ENCODE measurements around the gene ASTN1.

The ASTN1 gene

GRCh38 chr1:176950736-176951324 lies 213.7 kb downstream of the ASTN1 start:
- Histone ChIP-seq H3K4me3 (ENCODE audit: low read depth, low read length) (no peak overlapping the region), H3K9ac (ENCODE audit: low read length) (no peak overlapping the region), H3K4me1 (ENCODE audit: control insufficient read depth, insufficient read depth, low read length) (peaks cover 11% of the 10 kb centered on the region; the same call in 1 of the 2 replicates), H3K36me3 (ENCODE audit: control insufficient read depth, insufficient read depth, low read length) (no peaks in the 10 kb centered on the region), H3K27ac (ENCODE audit: low read depth, low read length) (no peak overlapping the region), H3K27me3 (ENCODE audit: control insufficient read depth, insufficient read depth, low read length) (no peaks in the 10 kb centered on the region), H3K9me3 (ENCODE audit: control insufficient read depth, insufficient read depth, low read depth, low read length) (no peaks in the 10 kb centered on the region)

- no peaks in the 10 kb centered on the region for H3K9me3 ChIP-seq (ENCODE audit: control insufficient read depth, insufficient read depth, low read depth, low read length)
- H3K27me3 ChIP-seq (ENCODE audit: control insufficient read depth, insufficient read depth, low read length): no peaks in the 10 kb centered on the region
- no peaks in the 10 kb centered on the region for H3K36me3 ChIP-seq (ENCODE audit: control insufficient read depth, insufficient read depth, low read length)
- no peak overlapping the region for H3K9ac ChIP-seq (ENCODE audit: low read length)
- H3K27ac ChIP-seq (ENCODE audit: low read depth, low read length): no peak overlapping the region
- H3K4me1 ChIP-seq (ENCODE audit: control insufficient read depth, insufficient read depth, low read length): peaks cover 11% of the 10 kb centered on the region; the same call in 1 of the 2 replicates
- no peak overlapping the region for H3K4me3 ChIP-seq (ENCODE audit: low read depth, low read length)
Observed at GRCh38 chr1:176949033-176949662, 215.4 kb downstream of the ASTN1 start.

- H3K9me3 ChIP-seq (ENCODE audit: control insufficient read depth, insufficient read depth, low read depth, low read length): peaks cover 8% of the 10 kb centered on the region; the same call in 1 of the 2 replicates
- no peak overlapping the region for H3K9ac ChIP-seq (ENCODE audit: low read length)
- H3K4me1 ChIP-seq (ENCODE audit: control insufficient read depth, insufficient read depth, low read length): peaks cover 10% of the 10 kb centered on the region; the same call in 1 of the 2 replicates
- no peaks in the 10 kb centered on the region for H3K36me3 ChIP-seq (ENCODE audit: control insufficient read depth, insufficient read depth, low read length)
- no peak overlapping the region for H3K27ac ChIP-seq (ENCODE audit: low read depth, low read length)
- H3K4me3 ChIP-seq (ENCODE audit: low read depth, low read length): no peak overlapping the region
- no peaks in the 10 kb centered on the region for H3K27me3 ChIP-seq (ENCODE audit: control insufficient read depth, insufficient read depth, low read length)
Observed at GRCh38 chr1:176944606-176945005, 219.9 kb downstream of the ASTN1 start.

GRCh38 chr1:176943783-176944182 lies 220.7 kb downstream of the ASTN1 start:
- Histone ChIP-seq H3K9me3 (ENCODE audit: control insufficient read depth, insufficient read depth, low read depth, low read length) (peaks cover 8% of the 10 kb centered on the region; the same call in 1 of the 2 replicates), H3K4me3 (ENCODE audit: low read depth, low read length) (no peak overlapping the region), H3K27ac (ENCODE audit: low read depth, low read length) (no peak overlapping the region), H3K9ac (ENCODE audit: low read length) (no peak overlapping the region), H3K4me1 (ENCODE audit: control insufficient read depth, insufficient read depth, low read length) (peaks cover 10% of the 10 kb centered on the region; the same call in 1 of the 2 replicates), H3K27me3 (ENCODE audit: control insufficient read depth, insufficient read depth, low read length) (no peaks in the 10 kb centered on the region), H3K36me3 (ENCODE audit: control insufficient read depth, insufficient read depth, low read length) (no peaks in the 10 kb centered on the region)

GRCh38 chr1:176942346-176942745 lies 222.2 kb downstream of the ASTN1 start:
- Histone ChIP-seq H3K36me3 (ENCODE audit: control insufficient read depth, insufficient read depth, low read length) (no peaks in the 10 kb centered on the region), H3K27me3 (ENCODE audit: control insufficient read depth, insufficient read depth, low read length) (no peaks in the 10 kb centered on the region), H3K4me1 (ENCODE audit: control insufficient read depth, insufficient read depth, low read length) (peaks cover 10% of the 10 kb centered on the region; the same call in 1 of the 2 replicates)

GRCh38 chr1:176939993-176940392 lies 224.5 kb downstream of the ASTN1 start:
- no peak overlapping the region for H3K27ac ChIP-seq (ENCODE audit: low read depth, low read length)

More at GRCh38 chr1:176942346-176942745, 222.2 kb downstream of the ASTN1 start:
- H3K27ac ChIP-seq (ENCODE audit: low read depth, low read length): no peak overlapping the region
- peaks cover 8% of the 10 kb centered on the region; the same call in 1 of the 2 replicates for H3K9me3 ChIP-seq (ENCODE audit: control insufficient read depth, insufficient read depth, low read depth, low read length)
- H3K9ac ChIP-seq (ENCODE audit: low read length): no peak overlapping the region
- H3K4me3 ChIP-seq (ENCODE audit: low read depth, low read length): no peak overlapping the region

GRCh38 chr1:176938375-176938774 lies 226.1 kb downstream of the ASTN1 start:
- H3K27me3 ChIP-seq (ENCODE audit: control insufficient read depth, insufficient read depth, low read length): no peaks in the 10 kb centered on the region
- H3K9me3 ChIP-seq (ENCODE audit: control insufficient read depth, insufficient read depth, low read depth, low read length): peaks cover 8% of the 10 kb centered on the region; the same call in 1 of the 2 replicates
- H3K4me1 ChIP-seq (ENCODE audit: control insufficient read depth, insufficient read depth, low read length): peaks cover 10% of the 10 kb centered on the region; the same call in 1 of the 2 replicates
- H3K36me3 ChIP-seq (ENCODE audit: control insufficient read depth, insufficient read depth, low read length): no peaks in the 10 kb centered on the region
- H3K4me3 ChIP-seq (ENCODE audit: low read depth, low read length): no peak overlapping the region
- H3K9ac ChIP-seq (ENCODE audit: low read length): no peak overlapping the region
- no peak overlapping the region for H3K27ac ChIP-seq (ENCODE audit: low read depth, low read length)

More at GRCh38 chr1:176939993-176940392, 224.5 kb downstream of the ASTN1 start:
- Histone ChIP-seq H3K9me3 (ENCODE audit: control insufficient read depth, insufficient read depth, low read depth, low read length) (peaks cover 8% of the 10 kb centered on the region; the same call in 1 of the 2 replicates), H3K4me1 (ENCODE audit: control insufficient read depth, insufficient read depth, low read length) (peaks cover 10% of the 10 kb centered on the region; the same call in 1 of the 2 replicates), H3K4me3 (ENCODE audit: low read depth, low read length) (no peak overlapping the region), H3K36me3 (ENCODE audit: control insufficient read depth, insufficient read depth, low read length) (no peaks in the 10 kb centered on the region), H3K9ac (ENCODE audit: low read length) (no peak overlapping the region), H3K27me3 (ENCODE audit: control insufficient read depth, insufficient read depth, low read length) (no peaks in the 10 kb centered on the region)

GRCh38 chr1:176934370-176934769 lies 230.1 kb downstream of the ASTN1 start:
- H3K9ac ChIP-seq (ENCODE audit: low read length): no peak overlapping the region
- H3K9me3 ChIP-seq (ENCODE audit: control insufficient read depth, insufficient read depth, low read depth, low read length): no peaks in the 10 kb centered on the region
- H3K36me3 ChIP-seq (ENCODE audit: control insufficient read depth, insufficient read depth, low read length): no peaks in the 10 kb centered on the region
- H3K4me3 ChIP-seq (ENCODE audit: low read depth, low read length): no peak overlapping the region
- H3K27ac ChIP-seq (ENCODE audit: low read depth, low read length): no peak overlapping the region
- H3K4me1 ChIP-seq (ENCODE audit: control insufficient read depth, insufficient read depth, low read length): no peaks in the 10 kb centered on the region
- no peaks in the 10 kb centered on the region for H3K27me3 ChIP-seq (ENCODE audit: control insufficient read depth, insufficient read depth, low read length)

GRCh38 chr1:176932114-176933104 lies 232.1 kb downstream of the ASTN1 start:
- H3K27ac ChIP-seq (ENCODE audit: low read depth, low read length): no peak overlapping the region
- H3K27me3 ChIP-seq (ENCODE audit: control insufficient read depth, insufficient read depth, low read length): no peaks in the 10 kb centered on the region
- H3K4me1 ChIP-seq (ENCODE audit: control insufficient read depth, insufficient read depth, low read length): no peaks in the 10 kb centered on the region
- no peak overlapping the region for H3K9ac ChIP-seq (ENCODE audit: low read length)
- no peaks in the 10 kb centered on the region for H3K36me3 ChIP-seq (ENCODE audit: control insufficient read depth, insufficient read depth, low read length)
- H3K4me3 ChIP-seq (ENCODE audit: low read depth, low read length): no peak overlapping the region
- no peaks in the 10 kb centered on the region for H3K9me3 ChIP-seq (ENCODE audit: control insufficient read depth, insufficient read depth, low read depth, low read length)

- H3K9me3 ChIP-seq (ENCODE audit: control insufficient read depth, insufficient read depth, low read depth, low read length): no peaks in the 10 kb centered on the region
- no peak overlapping the region for H3K27ac ChIP-seq (ENCODE audit: low read depth, low read length)
- no peaks in the 10 kb centered on the region for H3K4me1 ChIP-seq (ENCODE audit: control insufficient read depth, insufficient read depth, low read length)
- H3K36me3 ChIP-seq (ENCODE audit: control insufficient read depth, insufficient read depth, low read length): no peaks in the 10 kb centered on the region
- no peak overlapping the region for H3K9ac ChIP-seq (ENCODE audit: low read length)
- no peaks in the 10 kb centered on the region for H3K27me3 ChIP-seq (ENCODE audit: control insufficient read depth, insufficient read depth, low read length)
- no peak overlapping the region for H3K4me3 ChIP-seq (ENCODE audit: low read depth, low read length)
Observed at GRCh38 chr1:176931526-176931925, 233.0 kb downstream of the ASTN1 start.

All from HUES6 (cell line).